Brain microvascular endothelial cell (primary cell): Measurements from ENCODE around the gene DPP8.

Experiments
- DNase-seq: peaks from one replicate; pipeline ENCODE4 v3.0.0-alpha.2; 2020
- H3K27ac ChIP-seq: fragments of 250-450 bp; sonication (Bioruptor Pico); 2 replicates; pipeline ENCODE4 v1.5.1; 2020; ENCODE audit warnings: mild to moderate bottlenecking, moderate library complexity
- H3K27me3 ChIP-seq: fragments of 250-450 bp; sonication (Bioruptor Pico); replicated peaks from 2 replicates; pipeline ENCODE4 v1.5.1; 2020; ENCODE audit warnings: mild to moderate bottlenecking
- H3K36me3 ChIP-seq: fragments of 250-450 bp; sonication (Bioruptor Pico); replicated peaks from 2 replicates; pipeline ENCODE4 v1.5.1; 2020; ENCODE audit warnings: mild to moderate bottlenecking
- H3K4me3 ChIP-seq: 2 replicates; pipeline ENCODE4 v1.5.1; 2011; ENCODE audit warnings: low read depth, mild to moderate bottlenecking, control low read depth, low read length, moderate library complexity
- in situ Hi-C: cut with HindIII; loops from 2 replicates; pipeline ENCODE4 v1.10.0; 2017; ENCODE audit warnings: low sequenced_read_pairs, low pct_ligation_motif_present
- TF ChIP-seq, protein P1 (sequence below): IDR thresholded peaks from 2 replicates; pipeline ENCODE4 v1.5.1; 2011; ENCODE audit warnings: low read depth, mild to moderate bottlenecking, moderate library complexity, low read length, control low read depth, inconsistent platforms; ENCODE audit errors: missing control alignments

DPP8 gene

DNA sequence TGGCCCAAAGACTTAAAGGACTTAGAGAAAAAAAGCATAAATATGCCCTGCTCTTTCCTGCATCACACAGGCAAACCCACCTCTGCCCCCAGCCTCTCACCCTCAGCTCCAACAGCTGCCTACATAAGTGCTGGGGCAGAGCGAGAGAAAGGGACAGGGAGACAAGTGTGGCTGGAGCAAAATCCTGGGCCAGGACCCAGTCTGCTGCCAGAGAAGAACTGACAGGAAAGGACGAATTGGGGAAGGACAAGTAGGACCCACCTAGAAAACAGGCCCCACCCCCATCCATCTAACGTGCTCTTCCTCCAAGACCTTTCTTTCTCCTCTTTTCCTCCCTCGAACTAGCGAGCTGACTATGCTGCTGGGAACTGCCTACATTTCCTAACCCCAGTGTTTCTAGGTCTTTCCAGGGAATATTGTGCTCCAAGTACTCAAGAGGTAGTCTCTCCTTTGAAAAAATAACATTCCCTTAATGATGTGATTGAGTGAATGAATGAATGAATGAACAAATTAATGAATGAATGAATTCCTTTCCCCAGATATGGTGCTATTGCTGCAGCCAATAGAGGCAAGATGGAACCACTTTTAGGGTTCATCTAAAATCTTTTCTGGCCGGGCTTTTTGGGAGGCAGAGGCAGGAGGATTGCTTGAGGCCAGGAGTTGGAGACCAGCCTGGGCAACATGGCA, 113.2 kb downstream of the DPP8 start:
- Histone ChIP-seq H3K4me3 (no peak overlapping the region), H3K27me3 (no peaks in the 10 kb centered on the region), H3K36me3 (no peaks in the 10 kb centered on the region), H3K27ac (no peak overlapping the region)
- no peak for DNase-seq
- in situ Hi-C loops, result no loop called here
- TF ChIP-seq, protein P1, sequence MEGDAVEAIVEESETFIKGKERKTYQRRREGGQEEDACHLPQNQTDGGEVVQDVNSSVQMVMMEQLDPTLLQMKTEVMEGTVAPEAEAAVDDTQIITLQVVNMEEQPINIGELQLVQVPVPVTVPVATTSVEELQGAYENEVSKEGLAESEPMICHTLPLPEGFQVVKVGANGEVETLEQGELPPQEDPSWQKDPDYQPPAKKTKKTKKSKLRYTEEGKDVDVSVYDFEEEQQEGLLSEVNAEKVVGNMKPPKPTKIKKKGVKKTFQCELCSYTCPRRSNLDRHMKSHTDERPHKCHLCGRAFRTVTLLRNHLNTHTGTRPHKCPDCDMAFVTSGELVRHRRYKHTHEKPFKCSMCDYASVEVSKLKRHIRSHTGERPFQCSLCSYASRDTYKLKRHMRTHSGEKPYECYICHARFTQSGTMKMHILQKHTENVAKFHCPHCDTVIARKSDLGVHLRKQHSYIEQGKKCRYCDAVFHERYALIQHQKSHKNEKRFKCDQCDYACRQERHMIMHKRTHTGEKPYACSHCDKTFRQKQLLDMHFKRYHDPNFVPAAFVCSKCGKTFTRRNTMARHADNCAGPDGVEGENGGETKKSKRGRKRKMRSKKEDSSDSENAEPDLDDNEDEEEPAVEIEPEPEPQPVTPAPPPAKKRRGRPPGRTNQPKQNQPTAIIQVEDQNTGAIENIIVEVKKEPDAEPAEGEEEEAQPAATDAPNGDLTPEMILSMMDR, result no peak

DNA sequence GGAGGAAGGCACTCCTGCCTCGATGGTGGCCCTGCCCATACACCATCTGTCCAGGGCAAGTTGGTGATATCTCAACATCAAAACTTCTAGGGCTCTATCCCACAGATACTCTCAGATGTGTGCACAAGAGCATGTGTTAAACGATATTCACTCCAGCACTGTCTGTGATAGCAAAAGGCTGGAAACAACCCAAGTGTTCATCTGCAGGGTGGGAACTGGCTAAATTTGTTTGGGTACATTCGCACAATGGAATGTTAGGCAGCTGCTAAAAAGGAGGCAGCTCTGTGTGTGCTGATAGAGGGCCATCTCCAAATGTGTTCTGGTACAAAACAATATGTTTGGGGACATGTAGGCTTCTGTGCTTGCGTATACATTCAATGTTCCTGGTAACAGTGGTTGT, 114.5 kb downstream of the DPP8 start:
- H3K27me3 ChIP-seq, result no peaks in the 10 kb centered on the region
- H3K4me3 ChIP-seq, result no peak overlapping the region
- no peaks in the 10 kb centered on the region for H3K36me3 ChIP-seq
- no peak overlapping the region for H3K27ac ChIP-seq
- in situ Hi-C loops, result no loop called here
- TF ChIP-seq, protein P1, result no peak
- no peak for DNase-seq

DNA sequence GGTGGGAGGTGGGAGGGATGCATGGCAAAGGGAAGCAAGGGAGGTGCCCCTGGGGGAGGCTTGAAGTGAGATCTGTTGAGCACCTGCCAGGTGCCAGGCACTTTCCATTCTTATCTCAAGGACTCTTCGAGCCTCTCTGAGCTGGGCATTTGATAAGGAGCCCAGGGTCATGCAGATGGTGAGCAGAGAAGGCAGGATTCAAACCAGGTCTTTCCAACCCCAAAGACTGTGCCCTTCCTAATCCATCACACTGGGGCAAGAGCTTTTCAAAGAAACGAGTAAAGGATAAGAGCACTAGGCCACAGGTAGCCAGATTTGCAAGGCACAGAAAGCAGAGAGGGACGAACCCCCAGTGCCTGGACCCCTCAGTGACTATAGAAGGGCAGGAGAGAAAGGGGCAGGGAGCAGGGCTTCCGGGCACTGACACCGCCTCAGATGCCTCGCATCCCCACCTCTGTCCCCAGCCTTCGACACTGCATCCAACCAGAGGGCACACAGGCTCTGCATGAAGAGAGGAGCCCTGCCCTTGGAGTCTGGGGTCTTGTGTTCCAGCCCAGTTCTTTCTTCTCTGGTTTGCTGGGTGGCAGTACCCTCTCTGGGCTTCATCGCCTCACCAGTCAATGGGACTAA, 115.8 kb downstream of the DPP8 start:
- H3K36me3 ChIP-seq, result no peaks in the 10 kb centered on the region
- H3K4me3 ChIP-seq, result no peak overlapping the region
- TF ChIP-seq, protein P1, result no peak
- H3K27me3 ChIP-seq, result peaks cover 5% of the 10 kb centered on the region
- DNase-seq, result no peak
- in situ Hi-C loops, result no loop called here
- no peak overlapping the region for H3K27ac ChIP-seq

DNA sequence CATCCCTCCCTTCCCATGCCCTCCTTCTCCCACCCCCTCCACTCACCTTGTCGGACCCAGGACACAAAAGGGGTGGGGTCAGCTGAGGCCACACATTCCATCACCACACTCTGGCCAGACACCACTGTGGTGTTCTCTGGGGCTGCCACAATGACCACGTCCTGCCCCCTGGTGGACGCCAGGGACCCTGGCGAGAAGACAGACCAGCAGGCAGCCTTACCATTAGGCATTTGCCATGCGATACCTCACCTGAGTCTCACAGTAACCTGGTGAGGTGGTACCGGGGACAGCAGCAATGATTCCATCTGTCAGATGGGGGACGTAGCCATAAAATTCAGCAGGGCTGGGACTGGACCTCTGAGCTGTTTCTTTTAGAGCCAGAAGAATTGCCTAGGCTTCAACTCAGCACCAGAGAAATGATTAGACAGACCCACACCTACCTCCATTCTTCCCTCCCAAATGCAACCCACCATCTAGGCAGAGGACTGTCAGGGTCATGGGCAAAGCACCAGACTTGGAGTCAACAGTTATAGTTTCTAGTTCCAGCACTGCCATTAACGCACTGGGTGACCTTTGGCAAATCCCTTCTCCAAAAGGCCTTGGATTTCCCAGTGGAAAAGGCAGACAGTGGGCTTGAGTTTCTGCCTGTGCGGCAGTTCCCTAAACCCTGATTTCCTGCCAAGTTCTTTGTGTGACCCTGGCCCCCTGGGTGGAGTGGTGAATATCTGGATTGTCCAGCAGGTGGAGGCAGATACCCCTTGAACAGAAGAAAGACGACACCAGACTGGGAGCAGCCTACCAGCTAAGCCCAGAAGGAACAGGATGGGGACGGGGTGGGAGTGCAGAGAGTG, 116.5 kb downstream of the DPP8 start:
- in situ Hi-C loops, result no loop called here
- peaks cover 10% of the 10 kb centered on the region for H3K27me3 ChIP-seq
- H3K36me3 ChIP-seq, result no peaks in the 10 kb centered on the region
- DNase-seq, result peak; percentile 70
- H3K27ac ChIP-seq, result no peak overlapping the region
- H3K4me3 ChIP-seq, result no peak overlapping the region
- TF ChIP-seq, protein P1, result peak; percentile 97

DNA sequence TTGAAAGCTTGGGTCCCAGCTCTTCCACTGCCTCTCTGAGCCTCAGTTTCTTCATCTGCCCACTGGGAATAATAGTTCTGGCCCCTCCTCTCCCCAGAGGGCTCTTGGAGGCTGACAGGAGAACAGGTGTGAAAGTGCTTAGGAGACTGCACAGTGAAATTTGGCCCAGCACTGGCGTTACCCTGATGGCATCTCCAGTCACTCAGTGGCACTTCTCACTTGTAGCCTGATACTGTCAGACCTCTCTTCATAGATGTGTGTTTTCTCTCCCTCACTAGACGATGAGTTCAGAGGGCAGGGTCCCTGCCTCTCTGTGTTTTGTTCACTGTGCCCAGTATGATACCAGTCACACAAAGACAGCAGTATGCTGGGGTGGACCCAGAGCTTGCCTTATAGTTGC, 117.5 kb downstream of the DPP8 start:
- in situ Hi-C loops, result no loop called here
- no peak for DNase-seq
- TF ChIP-seq, protein P1, result no peak
- peaks cover 15% of the 10 kb centered on the region for H3K27me3 ChIP-seq
- H3K27ac ChIP-seq, result no peak overlapping the region
- no peak overlapping the region for H3K4me3 ChIP-seq
- H3K36me3 ChIP-seq, result no peaks in the 10 kb centered on the region
